Measurements from ENCODE around the gene PTCD2. TPM values are rescaled to one million over a fixed set of nuclear protein-coding genes. Genes with fewer than 3 reads are reported as not detected.

The PTCD2 gene
- total RNA-seq, 1 donor from 2014 or later, result 6.5 TPM

GRCh38 chr5:72324189-72324825 lies 4.1 kb downstream of the PTCD2 start:
- Histone ChIP-seq H3K9me3 (no peaks in the 10 kb centered on the region), H3K4me3 (no peak overlapping the region), H3K27ac (no peak overlapping the region), H3K36me3 (peaks cover 37% of the 10 kb centered on the region), H3K4me1 (peaks cover 9% of the 10 kb centered on the region), H3K27me3 (no peaks in the 10 kb centered on the region)
- no peak for TF ChIP-seq CTCF (IDR thresholded peaks at IDR 0.05)
- intact Hi-C loops (cut with DNase I), result no loop called here
- ATAC-seq (no peak), DNase-seq (no peak)

DNA sequence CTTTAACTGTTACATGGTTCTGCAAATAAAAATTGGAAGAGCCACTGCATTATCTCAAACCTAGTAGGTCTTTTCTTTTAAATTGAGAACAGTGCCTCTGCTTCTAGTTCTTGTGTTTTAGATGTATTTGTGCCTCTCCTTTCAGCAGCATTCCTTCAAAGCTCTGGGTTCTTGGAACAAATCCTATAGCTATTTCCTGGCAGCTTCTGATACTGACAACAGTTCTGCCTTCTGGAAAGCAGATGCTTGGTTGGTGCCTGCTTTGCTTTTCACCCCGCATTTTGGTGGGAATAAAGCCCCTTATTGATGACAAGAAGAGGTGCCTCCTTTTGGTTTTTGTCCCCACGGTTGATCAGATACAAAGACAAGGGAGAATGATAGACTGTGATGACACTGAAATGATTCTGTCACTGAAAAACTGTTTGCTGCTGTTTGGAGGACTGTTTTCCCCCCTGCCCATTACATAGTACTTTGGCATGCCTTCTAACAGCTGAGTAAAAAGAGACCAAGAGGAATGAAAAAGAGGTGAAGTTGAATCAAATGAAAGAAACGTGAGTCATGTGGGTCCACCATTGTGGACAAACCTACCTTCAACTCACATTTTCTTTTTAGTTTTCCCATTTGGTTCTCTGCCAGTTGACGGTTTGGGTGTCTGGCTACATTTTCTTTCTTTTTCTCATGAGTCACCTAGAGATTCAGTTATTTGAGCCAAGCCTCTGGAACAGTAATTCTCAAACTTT lies 5.6 kb downstream of the PTCD2 start:
- TF ChIP-seq CTCF (IDR thresholded peaks at IDR 0.05), result no peak
- ATAC-seq, result no peak
- H3K4me1 ChIP-seq, result peaks cover 5% of the 10 kb centered on the region
- H3K36me3 ChIP-seq, result peaks cover 51% of the 10 kb centered on the region
- H3K27me3 ChIP-seq, result no peaks in the 10 kb centered on the region
- no peak overlapping the region for H3K27ac ChIP-seq
- no peaks in the 10 kb centered on the region for H3K9me3 ChIP-seq
- intact Hi-C loops (cut with DNase I), result no loop called here
- DNase-seq, result no peak
- H3K4me3 ChIP-seq, result no peak overlapping the region

- no peak for TF ChIP-seq CTCF (IDR thresholded peaks at IDR 0.05)
- H3K27me3 ChIP-seq, result no peaks in the 10 kb centered on the region
- intact Hi-C loops (cut with DNase I), result no loop called here
- H3K9me3 ChIP-seq, result no peaks in the 10 kb centered on the region
- no peak overlapping the region for H3K27ac ChIP-seq
- H3K4me1 ChIP-seq, result no peaks in the 10 kb centered on the region
- DNase-seq (no peak), ATAC-seq (no peak)
- peaks cover 56% of the 10 kb centered on the region for H3K36me3 ChIP-seq
- H3K4me3 ChIP-seq, result no peak overlapping the region
Observed at GRCh38 chr5:72326306-72326649, 6.1 kb downstream of the PTCD2 start.

- Histone ChIP-seq H3K27ac (no peak overlapping the region), H3K4me1 (no peaks in the 10 kb centered on the region), H3K36me3 (peaks cover 64% of the 10 kb centered on the region), H3K27me3 (no peaks in the 10 kb centered on the region), H3K4me3 (no peak overlapping the region), H3K9me3 (no peaks in the 10 kb centered on the region)
- intact Hi-C loops (cut with DNase I), result no loop called here
- no peak for DNase-seq
- no peak for ATAC-seq
- TF ChIP-seq CTCF (IDR thresholded peaks at IDR 0.05), result no peak
Observed at GRCh38 chr5:72328172-72328571, 8.0 kb downstream of the PTCD2 start.

DNA sequence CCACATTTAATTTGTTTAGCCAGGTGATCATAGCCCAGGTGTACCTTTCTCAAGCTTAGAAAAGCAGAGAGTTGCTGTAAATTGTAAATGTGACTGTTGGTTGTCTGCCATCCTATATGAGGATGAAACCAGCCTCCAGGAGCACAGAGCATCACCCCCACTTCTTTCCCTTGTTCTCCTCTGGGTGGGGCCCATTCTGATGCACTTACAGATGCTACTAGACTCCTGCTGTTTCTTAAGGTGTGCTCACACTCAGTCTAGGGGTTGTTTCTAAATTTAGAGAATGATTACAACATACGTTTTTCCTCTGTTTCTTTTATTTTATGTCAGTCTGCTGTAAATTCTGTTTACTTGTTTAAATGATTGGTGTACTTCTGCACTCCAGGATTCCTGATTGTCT lies 10.5 kb downstream of the PTCD2 start:
- H3K9me3 ChIP-seq, result no peaks in the 10 kb centered on the region
- H3K27ac ChIP-seq, result no peak overlapping the region
- ATAC-seq, result no peak
- no peak for DNase-seq
- TF ChIP-seq CTCF (IDR thresholded peaks at IDR 0.05), result no peak
- no peaks in the 10 kb centered on the region for H3K27me3 ChIP-seq
- no peaks in the 10 kb centered on the region for H3K4me1 ChIP-seq
- H3K36me3 ChIP-seq, result peaks cover 58% of the 10 kb centered on the region
- intact Hi-C loops (cut with DNase I), result no loop called here
- no peak overlapping the region for H3K4me3 ChIP-seq
